Stomach (tissue), 9 donors: ENCODE results near the gene UBR4. TPM values are rescaled to one million over a fixed set of nuclear protein-coding genes. Genes with fewer than 3 reads are reported as not detected.

Source experiments
- DNase-seq, 2 donors: peaks; one replicate each; pipeline versions ENCODE4 v3.0.0 to v3.0.0-alpha.2; 2013 to 2019
- H3K27ac ChIP-seq, 5 donors: fragments of 200-600 bp in 4 of 5; sonication (generic) in 4 of 5; one replicate each; pipeline ENCODE4 v1.5.1; 2013 to 2019; ENCODE audit warnings: mild to moderate bottlenecking in 1 of 5, moderate library complexity in 1 of 5
- H3K27me3 ChIP-seq, 3 donors: fragments of 200-600 bp; sonication (generic); one replicate each; pipeline ENCODE4 v1.5.1; 2017 to 2019; ENCODE audit warnings: mixed run types in 1 of 3
- H3K36me3 ChIP-seq, 4 donors: fragments of 200-600 bp; sonication (generic); 1 replicate in 3 of 4; 2 replicates in 1 of 4; pipeline ENCODE4 v1.5.1; 2016 to 2019
- H3K4me1 ChIP-seq, 4 donors: fragments of 200-600 bp; sonication (generic); one replicate each; pipeline ENCODE4 v1.5.1; 2016 to 2019
- H3K4me3 ChIP-seq, 4 donors: fragments of 200-600 bp; sonication (generic) in 3 of 4; one replicate each; pipeline ENCODE4 v1.5.1; 2016 to 2019; ENCODE audit warnings: mild to moderate bottlenecking in 1 of 4
- H3K9me3 ChIP-seq, 4 donors: fragments of 200-600 bp; sonication (generic); one replicate each; pipeline ENCODE4 v1.5.1; 2016 to 2019
- EP300 ChIP-seq: sonication (generic); formaldehyde crosslinking; IDR thresholded peaks from one replicate; pipeline ENCODE4 v1.6.1; 2017; ENCODE audit warnings: antibody characterized with exemption
- POLR2A ChIP-seq, 4 donors: fragments of 450-650 bp; IDR thresholded peaks; one replicate each; pipeline ENCODE4 v1.6.1; 2016; ENCODE audit warnings: antibody characterized with exemption in 4 of 4, control low read depth in 2 of 4, mild to moderate bottlenecking in 1 of 4, moderate library complexity in 1 of 4
- POLR2AphosphoS5 ChIP-seq, 3 donors: sonication (generic); formaldehyde crosslinking; IDR thresholded peaks; one replicate each; pipeline ENCODE4 v1.6.1; 2016; ENCODE audit warnings: antibody characterized with exemption in 3 of 3
- WGBS, 5 donors: extraction: QIAGEN DNeasy Blood & Tissue Kit in 3 of 5; methylation state at CpG; one replicate each; pipeline versions ENCODE4 v1.1.5 to v1.1.7; 2013 to 2018; 5-methylcytosine and 5-hydroxymethylcytosine counted together
- intact Hi-C: fragments of 100-400 bp; cut with DNase I; formaldehyde crosslinking; loops from one replicate; pipeline ENCODE4 v1.15.1; 2023; ENCODE audit warnings: low total_unique reads
- polyA plus RNA-seq, 3 donors: library from polyadenylated mRNA; stranded (reverse); fragments of 200-250 nt; gene quantifications; one replicate each; pipeline ENCODE4 v1.2.3, GENCODE V29; 2013
- total RNA-seq, 5 donors: library from RNA; depleted of rRNA; stranded (reverse); fragments of >200 nt; gene quantifications; one replicate each; pipeline versions ENCODE4 v1.1.0 to v1.2.3, GENCODE V29; 2014 to 2016
- TF ChIP-seq, protein P1 (sequence below), 7 experiments: fragments of 450-650 bp in 4 of 7; fragments of 200-600 bp in 3 of 7; sonication (generic) in 3 of 7; IDR thresholded peaks; one replicate each; pipeline ENCODE4 v1.5.1; 2016 to 2019; ENCODE audit warnings: antibody characterized with exemption in 7 of 7, control low read depth in 2 of 7, mild to moderate bottlenecking in 1 of 7
- donor health status: healthy with polysubstance abuse.
- donor health status: Bipolar disorder and iron deficiency.
- donor health status: healthy.

The UBR4 gene
- total and polyA plus RNA-seq, 8 donors = 41.9 to 262 (median 128) TPM

DNA sequence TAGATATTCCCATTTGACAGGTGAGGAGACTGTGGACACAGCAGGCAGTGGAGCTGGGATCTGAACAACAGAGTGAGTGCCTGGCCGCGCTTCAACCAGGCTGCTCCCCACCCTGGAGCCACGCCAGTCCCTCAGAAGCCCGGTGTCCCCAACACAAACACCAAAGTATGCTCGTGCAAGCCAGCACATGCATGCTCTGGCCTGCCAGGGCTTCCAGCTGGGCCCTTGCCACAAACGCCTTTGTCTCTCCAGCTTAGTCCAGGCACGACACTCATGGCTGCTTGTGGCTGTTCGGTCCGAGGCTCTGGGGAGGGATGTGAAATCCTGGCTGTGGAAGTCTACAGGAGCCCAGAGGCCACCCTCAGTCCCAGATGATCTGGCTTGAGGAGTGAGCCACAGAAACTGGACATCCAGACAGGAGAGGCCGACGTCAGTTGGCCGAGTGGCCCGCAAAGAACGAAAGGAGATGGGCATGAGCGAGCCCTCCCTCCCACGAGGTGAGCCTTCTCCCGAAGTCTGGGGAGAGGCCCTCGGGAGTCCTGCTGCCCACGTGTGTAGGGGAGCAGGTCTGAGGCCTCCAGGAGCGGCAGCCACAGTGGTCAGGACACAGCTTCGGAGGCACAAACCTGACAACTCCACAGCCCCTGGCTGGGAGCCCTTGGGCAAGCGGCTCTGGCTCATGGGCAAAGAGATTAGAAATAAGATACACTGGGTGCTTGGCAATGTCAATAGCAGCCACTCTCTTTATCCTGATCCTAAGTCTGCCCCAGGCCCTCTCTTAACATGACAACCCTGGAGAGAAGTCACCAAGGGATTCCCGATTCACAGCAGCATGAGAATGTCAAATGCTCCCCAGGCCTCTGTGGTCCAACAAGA, 136.5 kb downstream of the UBR4 start:
- Histone ChIP-seq H3K9me3 (no peaks in the 10 kb centered on the region), H3K27me3 (no peaks in the 10 kb centered on the region), H3K4me1 (peaks cover 30 to 62% (median 45%) of the 10 kb centered on the region in 4 donors), H3K4me3 (no peak overlapping the region), H3K27ac (peak overlapping the region; percentile 52 to 84 (median 66)), H3K36me3 (peaks cover 58 to 64% (median 62%) of the 10 kb centered on the region in 4 donors)
- 45 to 75% (median 65%) methylated on average over 21 to 23 of the region's 23 CpGs for WGBS, 5 donors
- intact Hi-C loops = no loop called here
- DNase-seq = peak in 1 of 2 donors; percentile 86
- TF ChIP-seq, protein P1, sequence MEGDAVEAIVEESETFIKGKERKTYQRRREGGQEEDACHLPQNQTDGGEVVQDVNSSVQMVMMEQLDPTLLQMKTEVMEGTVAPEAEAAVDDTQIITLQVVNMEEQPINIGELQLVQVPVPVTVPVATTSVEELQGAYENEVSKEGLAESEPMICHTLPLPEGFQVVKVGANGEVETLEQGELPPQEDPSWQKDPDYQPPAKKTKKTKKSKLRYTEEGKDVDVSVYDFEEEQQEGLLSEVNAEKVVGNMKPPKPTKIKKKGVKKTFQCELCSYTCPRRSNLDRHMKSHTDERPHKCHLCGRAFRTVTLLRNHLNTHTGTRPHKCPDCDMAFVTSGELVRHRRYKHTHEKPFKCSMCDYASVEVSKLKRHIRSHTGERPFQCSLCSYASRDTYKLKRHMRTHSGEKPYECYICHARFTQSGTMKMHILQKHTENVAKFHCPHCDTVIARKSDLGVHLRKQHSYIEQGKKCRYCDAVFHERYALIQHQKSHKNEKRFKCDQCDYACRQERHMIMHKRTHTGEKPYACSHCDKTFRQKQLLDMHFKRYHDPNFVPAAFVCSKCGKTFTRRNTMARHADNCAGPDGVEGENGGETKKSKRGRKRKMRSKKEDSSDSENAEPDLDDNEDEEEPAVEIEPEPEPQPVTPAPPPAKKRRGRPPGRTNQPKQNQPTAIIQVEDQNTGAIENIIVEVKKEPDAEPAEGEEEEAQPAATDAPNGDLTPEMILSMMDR (IDR thresholded peaks at IDR 0.05) = no peak
- TF ChIP-seq POLR2A (IDR thresholded peaks at IDR 0.05) (no peak), EP300 (no peak), POLR2AphosphoS5 (IDR thresholded peaks at IDR 0.05) (no peak)

DNA sequence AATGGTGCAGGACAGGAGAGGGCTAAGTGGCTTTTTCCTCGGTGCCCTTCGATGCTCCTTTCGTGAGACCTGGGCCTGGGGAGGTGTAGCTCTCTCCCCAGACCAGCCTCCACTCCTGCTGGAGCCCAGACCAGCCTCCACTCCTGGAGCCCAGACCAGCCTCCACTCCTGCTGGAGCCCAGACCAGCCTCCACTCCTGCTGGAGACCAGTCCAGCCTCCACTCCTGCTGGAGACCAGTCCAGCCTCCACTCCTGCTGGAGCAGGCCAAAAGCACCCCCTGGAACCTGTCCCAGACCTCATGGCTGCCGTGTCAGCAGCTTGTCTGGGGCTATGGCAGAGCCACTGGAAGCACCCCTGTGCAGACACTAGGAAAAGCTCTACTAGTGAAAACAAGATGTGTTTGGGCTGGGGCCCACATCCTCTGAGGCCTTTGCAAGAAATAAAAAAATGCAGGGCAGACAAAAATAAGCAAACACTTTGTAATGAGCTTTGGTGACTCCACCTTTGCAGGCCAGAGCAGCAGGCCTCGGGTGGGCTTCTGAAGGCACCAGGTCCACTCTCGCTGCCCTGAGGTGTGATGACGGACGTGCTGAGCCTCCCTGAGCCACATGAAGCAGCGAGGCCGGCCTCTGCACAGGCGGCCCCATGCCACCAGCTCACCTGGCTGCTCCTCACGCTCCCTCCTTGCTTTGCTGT, 137.6 kb downstream of the UBR4 start:
- Histone ChIP-seq H3K27ac (peak overlapping the region in 2 of 5 donors; percentile 75 to 84), H3K9me3 (no peaks in the 10 kb centered on the region), H3K4me3 (no peak overlapping the region), H3K27me3 (peaks cover 0 to under 1% (median 0%) of the 10 kb centered on the region in 3 donors), H3K36me3 (peaks cover 50 to 53% (median 51%) of the 10 kb centered on the region in 4 donors), H3K4me1 (peaks cover 40 to 73% (median 56%) of the 10 kb centered on the region in 4 donors)
- intact Hi-C loops = no loop called here
- TF ChIP-seq, protein P1 (IDR thresholded peaks at IDR 0.05) = no peak
- TF ChIP-seq POLR2A (IDR thresholded peaks at IDR 0.05) = no peak
- no peak for TF ChIP-seq EP300
- 82 to 90% (median 85%) methylated on average over 12 of the region's 12 CpGs for WGBS, 5 donors
- no peak for DNase-seq

DNA sequence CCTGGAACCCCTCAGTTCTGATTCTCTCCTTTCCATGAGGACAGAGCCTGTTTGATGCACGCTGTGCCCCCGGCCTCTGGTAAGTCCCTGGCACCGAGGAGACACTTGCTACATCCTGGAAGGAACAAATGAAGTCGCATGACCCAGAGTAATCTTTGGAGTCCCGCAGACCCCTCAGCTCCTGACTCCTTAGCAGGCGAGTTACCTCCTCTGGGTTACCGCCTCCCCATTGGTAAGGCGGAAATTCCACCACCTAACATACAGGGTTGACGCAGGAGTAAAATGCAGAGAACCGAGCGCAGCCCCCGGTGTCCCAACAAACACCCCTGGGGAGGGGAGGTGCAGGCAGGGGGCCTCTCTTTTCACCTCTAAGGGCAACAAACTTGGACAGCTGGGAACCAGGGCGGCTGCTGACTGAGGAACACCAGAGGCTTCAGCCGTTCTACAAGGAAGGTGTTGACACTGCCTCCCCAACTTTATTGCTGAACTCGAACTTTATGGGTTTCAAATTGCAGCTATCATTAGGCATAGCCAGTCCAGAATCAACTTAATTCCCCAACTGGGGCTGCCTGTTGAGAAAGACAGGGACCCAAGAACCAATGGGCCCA, 138.3 kb downstream of the UBR4 start:
- Histone ChIP-seq H3K27me3 (peaks cover 0 to 7% (median 0%) of the 10 kb centered on the region in 3 donors), H3K27ac (no peak overlapping the region), H3K9me3 (no peaks in the 10 kb centered on the region), H3K4me1 (peaks cover 46 to 80% (median 62%) of the 10 kb centered on the region in 4 donors), H3K4me3 (no peak overlapping the region), H3K36me3 (peaks cover 44 to 46% (median 44%) of the 10 kb centered on the region in 4 donors)
- WGBS, 5 donors = 70 to 86% (median 81%) methylated on average over 15 of the region's 15 CpGs
- intact Hi-C loops = no loop called here
- TF ChIP-seq POLR2A (IDR thresholded peaks at IDR 0.05) (no peak), EP300 (no peak), POLR2AphosphoS5 (IDR thresholded peaks at IDR 0.05) (no peak)
- TF ChIP-seq, protein P1 (IDR thresholded peaks at IDR 0.05) = no peak
- DNase-seq = no peak
